HG02610 (cell line): ENCODE results near the gene KRTAP4-9.
"Not testable (repeated sequence)": the region's sequence is repeated elsewhere in the genome, so short reads cannot be mapped to it uniquely, and the experiment has no call there.

ENCODE experiments used
- ATAC-seq: cut with Tn5 transposase; IDR thresholded peaks from one replicate; pipeline ENCODE4 v1.9.1; 2021; ENCODE audit warnings: mild to moderate bottlenecking, moderate library complexity; ENCODE audit not compliant: unreplicated experiment

Gene KRTAP4-9

GRCh38 chr17:41096055-41096454, 9.1 kb upstream of the KRTAP4-9 start:
- no peak for ATAC-seq

GRCh38 chr17:41098042-41098441, 7.1 kb upstream of the KRTAP4-9 start, which contains the start of gene KRTAP4-8:
Gene KRTAP4-8, minus strand, starts transcription at chr17:41098142. Its CDS starts 58 bp downstream, at chr17:41098084.
- ATAC-seq, result no peak

GRCh38 chr17:41098481-41098880, 6.7 kb upstream of the KRTAP4-9 start:
- no peak for ATAC-seq

- ATAC-seq, result not testable (repeated sequence)
Measured at GRCh38 chr17:41099682-41100480, 5.3 kb upstream of the KRTAP4-9 start.

- ATAC-seq, result no peak
Measured at GRCh38 chr17:41101586-41102259, 3.5 kb upstream of the KRTAP4-9 start, which contains the start of gene KRTAP4-16. Gene KRTAP4-16, minus strand, starts transcription at chr17:41102209. Its CDS starts 0 bp downstream, at chr17:41102209.

GRCh38 chr17:41103896-41104295, 1.3 kb upstream of the KRTAP4-9 start:
- no peak for ATAC-seq

GRCh38 chr17:41104386-41105038, 677 bp upstream of the KRTAP4-9 start:
- not testable (repeated sequence) for ATAC-seq

GRCh38 chr17:41107941-41108450, 2.8 kb downstream of the KRTAP4-9 start:
- ATAC-seq, result no peak

GRCh38 chr17:41108728-41109386, 3.7 kb downstream of the KRTAP4-9 start:
- ATAC-seq, result not testable (repeated sequence)

- ATAC-seq, result no peak
Measured at GRCh38 chr17:41111151-41111885, 6.1 kb downstream of the KRTAP4-9 start.

- no peak for ATAC-seq
Measured at GRCh38 chr17:41116297-41116696, 11.1 kb downstream of the KRTAP4-9 start.

GRCh38 chr17:41117846-41118386, 12.7 kb downstream of the KRTAP4-9 start, which contains the start of gene KRTAP4-11:
Gene KRTAP4-11, minus strand, starts transcription at chr17:41118373. Its CDS starts 58 bp downstream, at chr17:41118315.
- ATAC-seq, result not testable (repeated sequence)

GRCh38 chr17:41118721-41119120, 13.5 kb downstream of the KRTAP4-9 start:
- ATAC-seq, result no peak

- not testable (repeated sequence) for ATAC-seq
Measured at GRCh38 chr17:41119696-41120690, 14.8 kb downstream of the KRTAP4-9 start.

- ATAC-seq, result no peak
Measured at GRCh38 chr17:41121742-41122141, 16.6 kb downstream of the KRTAP4-9 start.

- ATAC-seq, result not testable (repeated sequence)
Measured at GRCh38 chr17:41123292-41123990, 18.3 kb downstream of the KRTAP4-9 start.

GRCh38 chr17:41123991-41124371, 18.8 kb downstream of the KRTAP4-9 start, which contains the start of gene KRTAP4-12:
Gene KRTAP4-12, minus strand, starts transcription at chr17:41124182. Its CDS starts 60 bp downstream, at chr17:41124122.
- not testable (repeated sequence) for ATAC-seq

- no peak for ATAC-seq
Measured at GRCh38 chr17:41125064-41125463, 19.9 kb downstream of the KRTAP4-9 start.
